Measurements from ENCODE around the gene SMOC1.

Gene SMOC1

DNA sequence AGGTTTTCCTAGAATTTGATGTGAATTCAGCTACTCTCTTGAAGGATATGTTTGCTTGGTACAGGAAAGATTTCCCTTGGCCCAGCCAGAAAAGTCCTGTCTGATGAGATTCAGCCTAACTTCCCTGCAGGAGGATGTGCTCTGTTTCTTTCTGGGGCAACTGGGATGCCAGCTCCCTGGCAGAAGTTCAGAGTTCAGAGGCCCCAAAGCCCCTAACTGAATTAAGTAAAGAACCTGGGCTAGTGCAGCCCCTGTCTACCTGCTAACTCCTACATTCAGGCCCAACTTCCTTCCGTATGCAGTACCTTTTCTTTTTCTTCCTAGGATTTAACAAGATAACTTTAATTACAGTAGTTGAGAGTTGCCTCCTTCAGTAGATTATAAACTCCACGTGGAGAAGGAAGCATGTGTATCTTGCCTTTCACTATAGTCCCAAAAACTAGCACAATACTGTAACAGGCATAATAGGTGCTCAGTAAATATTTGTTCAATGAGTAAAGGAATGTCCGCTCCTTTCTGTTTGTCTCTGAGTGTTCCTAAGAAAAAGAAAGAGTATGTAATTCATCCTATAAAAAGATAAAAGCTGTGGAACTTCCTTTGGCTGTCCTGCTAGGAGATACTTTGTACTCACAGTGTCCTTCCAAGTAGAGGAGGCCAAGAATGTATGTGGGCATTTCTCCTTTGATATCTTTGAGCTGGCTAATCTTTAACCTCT is 168.5 kb downstream of the SMOC1 start:
- no peak for DNase-seq (ENCODE audit: low read depth)
- TF ChIP-seq, protein P1, sequence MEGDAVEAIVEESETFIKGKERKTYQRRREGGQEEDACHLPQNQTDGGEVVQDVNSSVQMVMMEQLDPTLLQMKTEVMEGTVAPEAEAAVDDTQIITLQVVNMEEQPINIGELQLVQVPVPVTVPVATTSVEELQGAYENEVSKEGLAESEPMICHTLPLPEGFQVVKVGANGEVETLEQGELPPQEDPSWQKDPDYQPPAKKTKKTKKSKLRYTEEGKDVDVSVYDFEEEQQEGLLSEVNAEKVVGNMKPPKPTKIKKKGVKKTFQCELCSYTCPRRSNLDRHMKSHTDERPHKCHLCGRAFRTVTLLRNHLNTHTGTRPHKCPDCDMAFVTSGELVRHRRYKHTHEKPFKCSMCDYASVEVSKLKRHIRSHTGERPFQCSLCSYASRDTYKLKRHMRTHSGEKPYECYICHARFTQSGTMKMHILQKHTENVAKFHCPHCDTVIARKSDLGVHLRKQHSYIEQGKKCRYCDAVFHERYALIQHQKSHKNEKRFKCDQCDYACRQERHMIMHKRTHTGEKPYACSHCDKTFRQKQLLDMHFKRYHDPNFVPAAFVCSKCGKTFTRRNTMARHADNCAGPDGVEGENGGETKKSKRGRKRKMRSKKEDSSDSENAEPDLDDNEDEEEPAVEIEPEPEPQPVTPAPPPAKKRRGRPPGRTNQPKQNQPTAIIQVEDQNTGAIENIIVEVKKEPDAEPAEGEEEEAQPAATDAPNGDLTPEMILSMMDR (IDR thresholded peaks at IDR 0.05; ENCODE audit: low read length, missing control alignments) = no peak
- H3K4me3 ChIP-seq (replicated peaks; ENCODE audit: low read depth, low read length) = no peak overlapping the region

DNA sequence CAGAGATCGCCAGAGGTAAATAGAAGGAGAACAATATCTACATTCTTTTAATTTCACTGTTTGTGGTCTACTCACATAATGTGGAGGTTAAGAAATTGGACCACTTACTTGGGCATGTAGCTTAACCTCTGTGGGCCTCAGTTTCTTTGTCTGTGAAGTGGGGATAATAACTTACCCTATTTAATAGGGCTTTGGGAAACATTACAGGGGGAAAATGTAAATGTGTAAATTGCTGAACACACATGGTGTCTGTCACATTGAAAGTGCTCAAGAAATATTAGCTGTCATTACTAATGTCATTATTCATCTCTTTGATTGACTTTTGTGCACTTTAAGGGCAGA is 169.1 kb downstream of the SMOC1 start:
- no peak overlapping the region for H3K4me3 ChIP-seq (replicated peaks; ENCODE audit: low read depth, low read length)
- TF ChIP-seq, protein P1 (IDR thresholded peaks at IDR 0.05; ENCODE audit: low read length, missing control alignments) = no peak
- DNase-seq (ENCODE audit: low read depth) = no peak

DNA sequence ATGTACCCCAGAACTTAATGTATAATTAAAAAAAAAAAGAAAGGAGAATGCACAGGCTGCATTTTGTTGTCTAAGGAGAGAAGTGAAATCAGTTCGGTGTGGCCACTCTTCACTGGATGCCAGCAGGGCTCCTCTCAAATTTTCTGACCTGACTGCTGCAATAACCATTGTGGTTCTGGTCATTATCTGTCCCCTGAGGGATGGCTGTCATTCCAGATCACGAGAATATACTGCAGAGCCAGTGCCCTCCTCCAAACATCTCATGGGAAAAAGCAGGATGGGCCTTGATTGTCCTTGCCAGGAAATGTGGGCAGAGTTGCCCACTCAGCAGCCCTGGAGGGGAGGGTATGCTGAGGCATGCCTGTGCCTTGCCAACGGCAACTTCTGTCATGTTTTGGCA is 170.4 kb downstream of the SMOC1 start:
- no peak overlapping the region for H3K4me3 ChIP-seq (replicated peaks; ENCODE audit: low read depth, low read length)
- TF ChIP-seq, protein P1 (IDR thresholded peaks at IDR 0.05; ENCODE audit: low read length, missing control alignments) = no peak
- no peak for DNase-seq (ENCODE audit: low read depth)

- DNase-seq (ENCODE audit: low read depth) = no peak
- no peak overlapping the region for H3K4me3 ChIP-seq (replicated peaks; ENCODE audit: low read depth, low read length)
- TF ChIP-seq, protein P1 (IDR thresholded peaks at IDR 0.05; ENCODE audit: low read length, missing control alignments) = no peak
Observed at GRCh38 chr14:70050136-70050535, 170.9 kb downstream of the SMOC1 start.

DNA sequence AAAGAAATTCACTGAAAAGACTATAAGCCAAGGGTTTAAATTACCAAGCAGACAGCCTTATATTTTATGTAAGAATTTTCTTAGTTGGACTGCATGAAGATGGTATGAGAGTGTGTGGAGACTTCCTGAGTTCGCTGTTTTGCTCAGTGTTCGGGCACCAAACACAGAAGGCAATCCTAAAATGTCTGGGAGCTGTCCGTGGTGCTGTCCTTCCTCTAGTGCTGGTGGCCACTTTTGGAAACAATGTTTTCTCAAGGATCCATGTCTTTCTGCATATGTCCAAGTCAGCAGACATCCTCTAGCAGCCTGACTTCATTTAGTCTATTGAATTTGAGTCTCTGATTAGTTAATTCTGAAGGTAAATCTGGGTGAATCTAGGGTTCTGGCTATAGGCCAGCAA is 173.8 kb downstream of the SMOC1 start:
- H3K4me3 ChIP-seq (replicated peaks; ENCODE audit: low read depth, low read length) = no peak overlapping the region
- TF ChIP-seq, protein P1 (IDR thresholded peaks at IDR 0.05; ENCODE audit: low read length, missing control alignments) = no peak
- DNase-seq (ENCODE audit: low read depth) = peak; percentile 52

DNA sequence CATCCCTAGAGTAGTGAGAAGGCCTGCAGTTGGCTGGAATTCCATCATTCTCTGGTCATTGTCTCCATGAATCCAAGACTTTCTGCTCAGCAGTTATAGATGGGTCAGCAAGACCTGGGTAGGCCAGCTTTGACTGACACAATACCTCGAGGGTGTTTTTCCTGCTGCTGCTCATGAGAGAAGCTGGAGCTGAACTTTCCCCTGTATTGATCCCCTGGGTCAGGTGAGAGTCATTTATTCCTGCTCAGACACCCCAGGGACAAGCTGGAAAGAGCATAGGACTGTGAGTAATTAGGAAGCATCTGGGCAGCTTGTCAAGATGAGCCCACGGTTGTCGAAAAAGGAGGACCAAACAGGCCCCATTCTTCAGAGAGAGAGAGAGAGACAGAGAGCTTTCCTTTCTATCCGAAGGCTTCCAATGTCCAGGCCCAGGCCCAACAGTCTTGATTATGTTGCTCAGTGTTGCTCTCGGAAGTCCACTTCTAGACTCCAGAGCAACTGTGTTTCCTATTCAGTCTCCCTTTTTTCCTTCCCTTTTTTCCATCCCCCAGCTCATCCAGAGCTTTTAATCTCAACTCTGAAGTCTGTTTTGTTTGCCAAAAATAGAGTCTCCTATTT is 178.4 kb downstream of the SMOC1 start:
- DNase-seq (ENCODE audit: low read depth) = no peak
- TF ChIP-seq, protein P1 (IDR thresholded peaks at IDR 0.05; ENCODE audit: low read length, missing control alignments) = no peak
- H3K4me3 ChIP-seq (replicated peaks; ENCODE audit: low read depth, low read length) = no peak overlapping the region

DNA sequence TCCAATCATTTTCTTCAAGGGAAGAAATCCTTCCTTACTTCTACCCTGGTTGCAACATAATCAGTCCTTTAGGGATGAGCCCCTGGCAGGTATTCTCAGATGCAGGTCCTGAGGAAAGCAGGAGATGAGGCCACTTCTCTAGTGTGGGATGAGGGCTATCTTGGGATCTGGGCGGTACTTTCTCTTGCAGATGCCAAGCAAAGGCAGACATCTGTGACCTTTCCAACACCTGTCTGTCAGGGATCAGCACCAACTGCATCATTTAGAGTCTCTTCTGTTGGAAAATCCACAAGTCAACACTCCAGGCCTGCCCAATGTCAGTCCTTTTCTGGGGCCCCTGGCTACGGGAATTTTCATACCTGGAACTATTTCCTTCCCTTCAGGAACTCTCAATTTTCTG is 180.3 kb downstream of the SMOC1 start:
- DNase-seq (ENCODE audit: low read depth) = no peak
- TF ChIP-seq, protein P1 (IDR thresholded peaks at IDR 0.05; ENCODE audit: low read length, missing control alignments) = no peak
- no peak overlapping the region for H3K4me3 ChIP-seq (replicated peaks; ENCODE audit: low read depth, low read length)

Data from fibroblast of pulmonary artery (primary cell).